ENCODE measurements around the gene NRCAM. TPM values are rescaled to one million over a fixed set of nuclear protein-coding genes. Genes with fewer than 3 reads are reported as not detected.

NRCAM gene
- total and polyA plus RNA-seq, 2 of the 13 experiments (the other 11 are each of a cell fraction or from before 2014, with no cell fraction given), result 0.31 to 0.33 TPM

- TF ChIP-seq ZBTB44 (CRISPR knock-in tag; IDR thresholded peaks at IDR 0.05) (no peak), REPIN1 (CRISPR knock-in tag; IDR thresholded peaks at IDR 0.05; ENCODE audit: borderline replicate concordance, low read depth) (no peak), ATF7-NPFF (CRISPR knock-in tag; IDR thresholded peaks at IDR 0.05; ENCODE audit: low read depth) (no peak), CEBPG (CRISPR knock-in tag; IDR thresholded peaks at IDR 0.05) (no peak)
Observed at GRCh38 chr7:108132551-108133265, 323.5 kb downstream of the NRCAM start (continued).

- DNase-seq (ENCODE audit: low spot score), result no peak
- BruUV-seq (replicated peaks), result no TSS peak
- no peak for FAIRE-seq
- Histone ChIP-seq H3K4me2 (ENCODE audit: low read depth, low read length) (no peak within 1 kb of the TSS), H3K9me3 (ENCODE audit: low read length) (no peaks in the 10 kb centered on the region), H3K27ac (ENCODE audit: extremely low read length, insufficient read depth, low read length) (no peak within 1 kb of the TSS), H3K27me3 (ENCODE audit: control insufficient read depth in 1 of 2, insufficient read depth in 2 of 2, low read length in 2 of 2) (peaks cover 0 to 6% of the 10 kb centered on the region in 2 experiments; a peak in 2 of 5 replicates), H3K4me3 (replicated peaks in 1 of 3; ENCODE audit: insufficient read depth in 1 of 3, low read depth in 2 of 3, low read length in 3 of 3) (no peak within 1 kb of the TSS), H3K36me3 (replicated peaks in 1 of 2; ENCODE audit: control insufficient read depth in 1 of 2, insufficient read depth in 2 of 2, low read length in 2 of 2) (no peaks in the 10 kb centered on the region), H3K9ac (ENCODE audit: insufficient read depth, low read depth, low read length) (no peak within 1 kb of the TSS), H3K79me2 (ENCODE audit: insufficient read depth, low read length) (no peaks in the 10 kb centered on the region), H2AFZ (ENCODE audit: low read length) (no peak within 1 kb of the TSS), H4K20me1 (ENCODE audit: insufficient read depth, low read length) (no peaks in the 10 kb centered on the region), H3K4me1 (ENCODE audit: insufficient read depth, low read length) (no peaks in the 10 kb centered on the region)
- intact Hi-C loops (cut with micrococcal nuclease; ENCODE audit: unreplicated experiment), result no loop called here
- POLR2A ChIA-PET, result no interaction called here
- ATAC-seq, result no peak
- CTCF ChIA-PET (ENCODE audit: low intra/inter-chr PET ratio, low total read pairs), result no interaction called here
- in situ Hi-C loops (cut with HindIII; ENCODE audit: extremely low pct_ligation_motif_present, low pct_unique_long_range_greater_than_20kb), result no loop called here
- 59% methylated on average over 3 of the region's 3 CpGs for WGBS (ENCODE audit: low lambda C conversion rate)
- TF ChIP-seq REL (CRISPR knock-in tag; conservative IDR thresholded peaks at IDR 0.05) (no peak), ZNF839 (CRISPR knock-in tag; IDR thresholded peaks at IDR 0.05; ENCODE audit: borderline replicate concordance) (no peak), SYNCRIP (IDR thresholded peaks at IDR 0.05; ENCODE audit: insufficient read depth, low read depth, low read length) (no peak), ZBTB1 (CRISPR knock-in tag; IDR thresholded peaks at IDR 0.05; ENCODE audit: borderline replicate concordance) (no peak)
Observed at GRCh38 chr7:108130261-108130660, 326.0 kb downstream of the NRCAM start, which contains the start of gene LAMB4. TSS of gene LAMB4 (minus strand) at chr7:108130361. CDS start at chr7:108123164, 7,197 bp downstream.

Data from HepG2 (cell line).